ENCODE measurements around the gene ELOB. TPM values are rescaled to one million over a fixed set of nuclear protein-coding genes. Genes with fewer than 3 reads are reported as not detected.

Gene ELOB
- total and polyA plus RNA-seq, 2 of the 8 experiments (the other 6 are each of a cell fraction or from before 2014, with no cell fraction given): 237 to 1,357 TPM

- CTCF ChIA-PET (ENCODE audit: partially characterized antibody): no interaction called here
- WGBS, 2 experiments (ENCODE audit: extremely low coverage in 1 of 2, insufficient coverage in 1 of 2, insufficient read length in 1 of 2, insufficient replicate concordance in 2 of 2, low coverage in 1 of 2, low lambda C conversion rate in 2 of 2, missing lambda C conversion rate in 1 of 2): 67 to 100% methylated on average over 1 to 3 of the region's 3 CpGs
- H3K9ac ChIP-seq (replicated peaks in 1 of 4; ENCODE audit: extremely low read depth in 1 of 4, low read depth in 3 of 4, low read length in 3 of 4): peak overlapping the region in 2 of 4 experiments; percentile 12 to 38; a peak in 1 of 7 replicates
Measured at GRCh38 chr16:2755158-2755557, 21.9 kb downstream of the ELOB start.

More at GRCh38 chr16:2755158-2755557, 21.9 kb downstream of the ELOB start:
- Histone ChIP-seq H3K4ac (replicated peaks; ENCODE audit: insufficient read length, low read depth, low read length) (no peak overlapping the region), H4K5ac (ENCODE audit: insufficient read length, low read depth, low read length) (no peak overlapping the region), H3K23ac (ENCODE audit: insufficient read length) (no peak overlapping the region), H3K27me3 (replicated peaks in 1 of 4; ENCODE audit: control insufficient read depth in 3 of 4, extremely low read depth in 1 of 4, insufficient read depth in 3 of 4, low read length in 3 of 4) (no peaks in the 10 kb centered on the region), H3K4me1 (replicated peaks in 1 of 4; ENCODE audit: control insufficient read depth in 3 of 4, insufficient read depth in 4 of 4, low read length in 3 of 4) (peaks cover 2 to 8% (median 5%) of the 10 kb centered on the region in 4 experiments; a peak in 6 of 7 replicates), H3K4me3 (ENCODE audit: extremely low read depth in 1 of 4, insufficient read depth in 2 of 4, low read depth in 3 of 4, low read length in 4 of 4) (peak overlapping the region in 3 of 4 experiments; percentile 14 to 89 (median 88); a peak in 5 of 8 replicates), H3K23me2 (ENCODE audit: low read depth, low read length) (peaks cover 8% of the 10 kb centered on the region; the same call in 1 of the 2 replicates), H3K27ac (ENCODE audit: low read depth, low read length) (no peak overlapping the region), H3K14ac (ENCODE audit: insufficient read length) (no peak overlapping the region), H3K9me3 (ENCODE audit: insufficient read depth in 2 of 2, low read depth in 1 of 2, low read length in 1 of 2) (peaks cover 0 to 2% of the 10 kb centered on the region in 2 experiments; a peak in 1 of 4 replicates), H4K20me1 (replicated peaks in 1 of 2; ENCODE audit: control insufficient read depth in 1 of 2, insufficient read depth in 2 of 2, low read length in 2 of 2) (peaks cover 21 to 25% of the 10 kb centered on the region in 2 experiments), H3K79me2 (ENCODE audit: control insufficient read depth in 1 of 2, insufficient read depth in 2 of 2, low read length in 2 of 2) (peaks cover 52 to 79% of the 10 kb centered on the region in 2 experiments), H4K91ac (replicated peaks; ENCODE audit: insufficient read length, low read length) (no peak overlapping the region), H2BK20ac (ENCODE audit: low read length) (no peak overlapping the region), H2BK120ac (replicated peaks; ENCODE audit: low read depth, low read length) (no peak overlapping the region), H3K56ac (replicated peaks; ENCODE audit: insufficient read length, low read depth, low read length) (no peak overlapping the region), H2AFZ (ENCODE audit: low read length) (no peak overlapping the region), H3K79me1 (ENCODE audit: low read depth, low read length) (peaks cover 5% of the 10 kb centered on the region; the same call in 1 of the 2 replicates), H2BK5ac (ENCODE audit: low read depth, low read length) (no peak overlapping the region), H4K8ac (ENCODE audit: extremely low read depth, insufficient read depth, low read length) (no peak overlapping the region), H2BK15ac (ENCODE audit: low read length) (no peak overlapping the region), H2BK12ac (ENCODE audit: low read depth, low read length) (no peak overlapping the region), H3K4me2 (ENCODE audit: insufficient read depth in 1 of 2, low read depth in 2 of 2, low read length in 2 of 2) (peak overlapping the region; percentile 77 to 82), H3K36me3 (ENCODE audit: control insufficient read depth in 2 of 4, insufficient read depth in 4 of 4, low read length in 3 of 4) (peaks cover 21 to 45% (median 37%) of the 10 kb centered on the region in 4 experiments), H3K18ac (ENCODE audit: extremely low read depth, low read length) (no peak overlapping the region), H2AK5ac (ENCODE audit: low read depth, low read length) (no peak overlapping the region)
- DNase-seq (ENCODE audit: low read depth in 1 of 2, low spot score in 2 of 2) (no peak), FAIRE-seq (no peak)
- TF ChIP-seq POLR2AphosphoS5 (IDR thresholded peaks at IDR 0.05; ENCODE audit: low read depth, low read length) (0 out of 2 replicates have a peak, but pooled peaks have one; percentile 19), SUZ12 (IDR thresholded peaks at IDR 0.05; ENCODE audit: low read length) (no peak)
- TF ChIP-seq, protein P1, sequence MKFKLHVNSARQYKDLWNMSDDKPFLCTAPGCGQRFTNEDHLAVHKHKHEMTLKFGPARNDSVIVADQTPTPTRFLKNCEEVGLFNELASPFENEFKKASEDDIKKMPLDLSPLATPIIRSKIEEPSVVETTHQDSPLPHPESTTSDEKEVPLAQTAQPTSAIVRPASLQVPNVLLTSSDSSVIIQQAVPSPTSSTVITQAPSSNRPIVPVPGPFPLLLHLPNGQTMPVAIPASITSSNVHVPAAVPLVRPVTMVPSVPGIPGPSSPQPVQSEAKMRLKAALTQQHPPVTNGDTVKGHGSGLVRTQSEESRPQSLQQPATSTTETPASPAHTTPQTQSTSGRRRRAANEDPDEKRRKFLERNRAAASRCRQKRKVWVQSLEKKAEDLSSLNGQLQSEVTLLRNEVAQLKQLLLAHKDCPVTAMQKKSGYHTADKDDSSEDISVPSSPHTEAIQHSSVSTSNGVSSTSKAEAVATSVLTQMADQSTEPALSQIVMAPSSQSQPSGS (IDR thresholded peaks at IDR 0.05; ENCODE audit: low read length): no peak
- POLR2A ChIA-PET (ENCODE audit: partially characterized antibody): interaction anchor here (1.1 to 8.3 kb wide), 5 partner anchors 8 to 20 kb away, joined by 3 to 180 read pairs (median 96); partner anchors contain the start of gene ELOB
